C4-2B (cell line): ENCODE measurements around the gene ZFX.
"Not testable (repeated sequence)": the region's sequence is repeated elsewhere in the genome, so short reads cannot be mapped to it uniquely, and the experiment has no call there.

ENCODE experiments used
- CTCF ChIP-seq: fragments of 450-650 bp; conservative IDR thresholded peaks from 2 replicates; pipeline ENCODE4 v1.5.1; 2017; ENCODE audit warnings: mild to moderate bottlenecking
- ZFX ChIP-seq: fragments of 450-650 bp; IDR thresholded peaks from 2 replicates; pipeline ENCODE4 v1.6.1; 2017

- not testable (repeated sequence) for TF ChIP-seq CTCF, ZFX
Observed at GRCh38 chrX:24155747-24156146, 6.2 kb downstream of the ZFX start.
